IMR-90 (cell line): Measurements from ENCODE around the gene FAM53B. TPM values are rescaled to one million over a fixed set of nuclear protein-coding genes. Genes with fewer than 3 reads are reported as not detected.

Experiments used
- ATAC-seq: fragments of 200-7000 bp; cut with Tn5 transposase; 2 replicates; pipeline ENCODE4 v1.9.1; 2020; ENCODE audit warnings: low read depth, mild to moderate bottlenecking, moderate library complexity
- BruUV-seq: library from RNA; stranded (reverse); fragments of 400-500 nt; replicated peaks from 2 replicates; lab custom pipeline; 2021; lab: Mats Ljungman, UMichigan
- CTCF ChIA-PET: fragments of 300-600 bp; formaldehyde crosslinking; extraction: SDS; loops from one replicate; lab custom pipeline; 2021; ENCODE audit warnings: antibody characterized with exemption; lab: Yijun Ruan, JAX
- POLR2A ChIA-PET: fragments of 300-600 bp; sonication (Branson Sonifier 250); formaldehyde crosslinking; loops from one replicate; lab custom pipeline; 2022; ENCODE audit warnings: antibody characterized with exemption; ENCODE audit not compliant: unreplicated experiment; lab: Charles Lee
- DNase-seq: peaks from one replicate; pipeline ENCODE4 v3.0.0; 2013
- H2AFZ ChIP-seq: replicated peaks from 2 replicates; pipeline ENCODE3; 2013; ENCODE audit warnings: low read length, mild to moderate bottlenecking; ENCODE audit not compliant: poor library complexity
- H2AK5ac ChIP-seq: 2 replicates; pipeline ENCODE4 v1.6.1; 2013; ENCODE audit warnings: low read depth, low read length, inconsistent platforms
- H2AK9ac ChIP-seq: replicated peaks from 2 replicates; pipeline ENCODE3; 2013; ENCODE audit warnings: mild to moderate bottlenecking, low read depth, low read length, moderate library complexity; ENCODE audit not compliant: poor library complexity
- H2BK120ac ChIP-seq: 2 replicates; pipeline ENCODE4 v1.6.1; 2013; ENCODE audit warnings: low read depth, low read length, inconsistent platforms
- H2BK15ac ChIP-seq: 3 replicates; pipeline ENCODE4 v1.6.1; 2013; ENCODE audit warnings: low read depth, low read length, inconsistent platforms
- H2BK20ac ChIP-seq: 2 replicates; pipeline ENCODE4 v1.6.1; 2013; ENCODE audit warnings: low read depth, mild to moderate bottlenecking, inconsistent platforms, low read length, moderate library complexity
- H2BK5ac ChIP-seq: 2 replicates; pipeline ENCODE4 v1.6.1; 2013; ENCODE audit warnings: mild to moderate bottlenecking, low read depth, low read length, inconsistent platforms; ENCODE audit not compliant: poor library complexity, severe bottlenecking
- H3K14ac ChIP-seq: replicated peaks from 2 replicates; pipeline ENCODE4 v1.6.1; 2013; ENCODE audit warnings: low read depth, low read length, inconsistent platforms
- H3K18ac ChIP-seq: 2 replicates; pipeline ENCODE4 v1.6.1; 2013; ENCODE audit warnings: low read depth, low read length, control low read depth
- H3K23ac ChIP-seq: 2 replicates; pipeline ENCODE4 v1.6.1; 2013; ENCODE audit warnings: low read depth, low read length, inconsistent platforms
- H3K27ac ChIP-seq: 2 replicates; pipeline ENCODE4 v1.5.1; 2013; ENCODE audit warnings: mild to moderate bottlenecking, control low read depth, low read length; ENCODE audit not compliant: insufficient read depth
- H3K27me3 ChIP-seq: 2 replicates; pipeline ENCODE4 v1.6.1; 2013; ENCODE audit warnings: low read length; ENCODE audit not compliant: control insufficient read depth, insufficient read depth
- H3K36me3 ChIP-seq: 2 replicates; pipeline ENCODE4 v1.6.1; 2013; ENCODE audit warnings: low read length, mixed read lengths; ENCODE audit not compliant: control insufficient read depth, insufficient read depth
- H3K4ac ChIP-seq: 2 replicates; pipeline ENCODE4 v1.6.1; 2013; ENCODE audit warnings: low read depth, low read length, inconsistent platforms
- H3K4me1 ChIP-seq: 2 replicates; pipeline ENCODE4 v1.6.1; 2013; ENCODE audit warnings: low read length, mixed read lengths; ENCODE audit not compliant: control insufficient read depth, insufficient read depth
- H3K4me2 ChIP-seq: 2 replicates; pipeline ENCODE4 v1.6.1; 2013; ENCODE audit warnings: low read depth, mild to moderate bottlenecking, control low read depth, low read length, moderate library complexity
- H3K4me3 ChIP-seq: 2 replicates; pipeline ENCODE4 v1.5.1; 2013; ENCODE audit warnings: low read depth, mild to moderate bottlenecking, control low read depth, low read length, moderate library complexity; ENCODE audit not compliant: insufficient read depth
- H3K56ac ChIP-seq: 2 replicates; pipeline ENCODE4 v1.6.1; 2013; ENCODE audit warnings: low read length, inconsistent platforms; ENCODE audit not compliant: insufficient read depth; ENCODE audit errors: extremely low read depth
- H3K79me1 ChIP-seq, 2 experiments: 2 replicates each; pipeline ENCODE4 v1.6.1; 2013; ENCODE audit warnings: low read length in 2 of 2, inconsistent platforms in 1 of 2, low read depth in 1 of 2
- H3K9ac ChIP-seq: 2 replicates; pipeline ENCODE4 v1.6.1; 2013; ENCODE audit warnings: low read depth, low read length, control low read depth
- H3K9me1 ChIP-seq: 2 replicates; pipeline ENCODE4 v1.6.1; 2013; ENCODE audit warnings: low read length, inconsistent platforms; ENCODE audit not compliant: insufficient read depth
- H3K9me3 ChIP-seq: 2 replicates; pipeline ENCODE4 v1.6.1; 2013; ENCODE audit warnings: low read length; ENCODE audit not compliant: control insufficient read depth, insufficient read depth
- H4K20me1 ChIP-seq: 2 replicates; pipeline ENCODE4 v1.6.1; 2013; ENCODE audit warnings: low read length, inconsistent platforms; ENCODE audit not compliant: insufficient read depth
- H4K5ac ChIP-seq: 2 replicates; pipeline ENCODE4 v1.6.1; 2013; ENCODE audit warnings: mild to moderate bottlenecking, low read depth, low read length, control low read depth
- H4K8ac ChIP-seq, 2 experiments: 2 replicates each; pipeline ENCODE4 v1.6.1; 2013; ENCODE audit warnings: low read depth in 2 of 2, low read length in 2 of 2, control low read depth in 1 of 2, inconsistent platforms in 1 of 2
- H4K91ac ChIP-seq: 2 replicates; pipeline ENCODE4 v1.6.1; 2013; ENCODE audit warnings: low read depth, low read length, inconsistent platforms; ENCODE audit not compliant: insufficient read depth
- CEBPB ChIP-seq: IDR thresholded peaks from 2 replicates; pipeline ENCODE4 v1.6.1; 2012; ENCODE audit warnings: low read depth, low read length, improper control_type of control experiment
- MXI1 ChIP-seq: IDR thresholded peaks from 2 replicates; pipeline ENCODE4 v1.6.1; 2012; ENCODE audit warnings: low read depth, mild to moderate bottlenecking, low read length, moderate library complexity, borderline replicate concordance
- RAD21 ChIP-seq: IDR thresholded peaks from 2 replicates; pipeline ENCODE4 v1.6.1; 2012; ENCODE audit warnings: low read length, improper control_type of control experiment
- RFX5 ChIP-seq: IDR thresholded peaks from 2 replicates; pipeline ENCODE4 v1.8.0; 2012; ENCODE audit warnings: low read depth, mild to moderate bottlenecking, low read length, moderate library complexity
- WGBS, 2 experiments: methylation state at CpG; one replicate each; pipeline versions ENCODE4 v1.1.5 to v1.1.7; 2013; ENCODE audit warnings: missing lambda C conversion rate in 2 of 2; ENCODE audit not compliant: insufficient read length in 1 of 2; ENCODE audit errors: extremely low coverage in 2 of 2; 5-methylcytosine and 5-hydroxymethylcytosine counted together
- dilution Hi-C: fragments of 300-500 bp; cut with HindIII; formaldehyde crosslinking; loops from one replicate; pipeline ENCODE4 v1.14.3; 2018; ENCODE audit warnings: low sequenced_read_pairs; ENCODE audit not compliant: unreplicated experiment
- in situ Hi-C: fragments of 300-500 bp; cut with MboI; formaldehyde crosslinking; loops from 3 replicates; pipeline ENCODE4 v1.14.3; 2019; ENCODE audit warnings: low sequenced_read_pairs, inconsistent platforms, mixed read lengths
- intact Hi-C: fragments of 100-400 bp; cut with micrococcal nuclease; formaldehyde crosslinking; loops from 2 replicates; pipeline ENCODE4 v1.10.0; 2022
- polyA plus RNA-seq, 3 experiments: library from polyadenylated mRNA; depleted of rRNA; stranded (reverse); fragments of >200 nt; gene quantifications; 2 replicates each; pipeline ENCODE4 v1.2.3, GENCODE V29; 2012; ENCODE audit warnings: low replicate concordance in 1 of 3
- total RNA-seq: library from RNA; depleted of rRNA; stranded (reverse); fragments of >200 nt; gene quantifications from 2 replicates; pipeline ENCODE4 v1.2.3, GENCODE V29; 2012
- TF ChIP-seq, protein P1 (sequence below): fragments of 150-350 bp; IDR thresholded peaks from 2 replicates; pipeline ENCODE4 v1.6.1; 2017; ENCODE audit warnings: mild to moderate bottlenecking, antibody characterized with exemption, low read length, low read depth
- TF ChIP-seq, protein P2 (sequence below): conservative IDR thresholded peaks from 2 replicates; pipeline ENCODE4 v1.5.1; 2012; ENCODE audit warnings: mild to moderate bottlenecking, low read depth, low read length, improper control_type of control experiment

The FAM53B gene
- total and polyA plus RNA-seq, 2 of the 4 experiments (the other 2 are of a cell fraction), result 3.8 to 5.7 TPM

DNA sequence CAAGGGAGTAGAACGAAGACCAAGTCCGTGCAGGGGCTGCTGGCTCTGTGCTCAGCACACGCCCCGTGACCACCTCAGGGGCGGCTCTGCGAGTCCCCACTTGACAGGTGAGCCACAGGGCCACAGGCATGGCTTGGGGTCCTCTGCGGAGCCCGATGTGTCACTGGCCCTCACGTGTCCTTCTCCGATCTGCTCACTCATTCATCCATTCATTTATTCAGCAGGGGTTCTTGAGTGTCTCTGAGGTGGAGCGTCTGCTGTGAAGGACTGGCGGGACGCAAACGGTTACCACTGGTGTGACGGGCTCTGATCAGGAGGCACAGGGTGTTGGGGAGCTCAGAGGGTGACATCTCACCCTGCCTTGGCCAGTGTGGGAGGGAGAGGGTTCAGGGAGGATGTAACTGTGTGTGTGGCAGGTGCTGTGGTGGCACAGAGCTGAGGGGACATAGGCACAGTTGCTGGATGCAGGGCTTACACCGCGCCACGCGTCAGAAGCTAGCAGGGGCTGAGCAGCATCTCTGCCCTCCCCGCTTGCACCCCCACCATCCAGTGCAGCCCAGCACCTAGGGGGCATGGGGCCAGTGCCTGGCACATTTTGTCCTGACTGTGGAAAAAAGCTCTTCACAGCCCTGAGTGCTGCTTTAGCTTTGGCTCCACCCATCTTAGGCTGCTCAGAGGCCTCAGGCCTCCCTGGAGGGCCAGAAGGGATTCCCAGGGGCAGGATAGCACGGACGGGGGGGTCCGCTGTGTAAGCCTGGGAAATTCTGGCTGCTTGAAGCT, 165.8 kb downstream of the FAM53B start:
- Histone ChIP-seq H3K4me1 (no peaks in the 10 kb centered on the region), H2AK9ac (no peak overlapping the region), H2AFZ (no peak overlapping the region), H3K4ac (no peak overlapping the region), H2BK120ac (no peak overlapping the region), H3K18ac (no peak overlapping the region), H3K79me1 (no peaks in the 10 kb centered on the region), H3K4me2 (no peak overlapping the region), H3K36me3 (no peaks in the 10 kb centered on the region), H2AK5ac (no peak overlapping the region), H4K20me1 (no peaks in the 10 kb centered on the region), H3K14ac (no peak overlapping the region), H3K9me1 (no peaks in the 10 kb centered on the region), H4K5ac (no peak overlapping the region), H3K27me3 (peaks cover 10% of the 10 kb centered on the region), H3K23ac (no peak overlapping the region), H4K91ac (no peak overlapping the region), H3K27ac (no peak overlapping the region), H3K9ac (no peak overlapping the region), H4K8ac (no peak overlapping the region), H3K9me3 (no peaks in the 10 kb centered on the region), H3K4me3 (no peak overlapping the region), H2BK20ac (no peak overlapping the region), H2BK15ac (no peak overlapping the region), H3K56ac (no peak overlapping the region), H2BK5ac (no peak overlapping the region)
- CTCF ChIA-PET, result no interaction called here
- ATAC-seq (no peak), DNase-seq (no peak)
- intact Hi-C loops, result no loop called here
- POLR2A ChIA-PET, result no interaction called here
- BruUV-seq, result no TSS peak
- TF ChIP-seq, protein P1, sequence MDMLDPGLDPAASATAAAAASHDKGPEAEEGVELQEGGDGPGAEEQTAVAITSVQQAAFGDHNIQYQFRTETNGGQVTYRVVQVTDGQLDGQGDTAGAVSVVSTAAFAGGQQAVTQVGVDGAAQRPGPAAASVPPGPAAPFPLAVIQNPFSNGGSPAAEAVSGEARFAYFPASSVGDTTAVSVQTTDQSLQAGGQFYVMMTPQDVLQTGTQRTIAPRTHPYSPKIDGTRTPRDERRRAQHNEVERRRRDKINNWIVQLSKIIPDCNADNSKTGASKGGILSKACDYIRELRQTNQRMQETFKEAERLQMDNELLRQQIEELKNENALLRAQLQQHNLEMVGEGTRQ, result no peak
- TF ChIP-seq MXI1 (no peak), RAD21 (no peak), RFX5 (no peak), CEBPB (no peak)
- TF ChIP-seq, protein P2, sequence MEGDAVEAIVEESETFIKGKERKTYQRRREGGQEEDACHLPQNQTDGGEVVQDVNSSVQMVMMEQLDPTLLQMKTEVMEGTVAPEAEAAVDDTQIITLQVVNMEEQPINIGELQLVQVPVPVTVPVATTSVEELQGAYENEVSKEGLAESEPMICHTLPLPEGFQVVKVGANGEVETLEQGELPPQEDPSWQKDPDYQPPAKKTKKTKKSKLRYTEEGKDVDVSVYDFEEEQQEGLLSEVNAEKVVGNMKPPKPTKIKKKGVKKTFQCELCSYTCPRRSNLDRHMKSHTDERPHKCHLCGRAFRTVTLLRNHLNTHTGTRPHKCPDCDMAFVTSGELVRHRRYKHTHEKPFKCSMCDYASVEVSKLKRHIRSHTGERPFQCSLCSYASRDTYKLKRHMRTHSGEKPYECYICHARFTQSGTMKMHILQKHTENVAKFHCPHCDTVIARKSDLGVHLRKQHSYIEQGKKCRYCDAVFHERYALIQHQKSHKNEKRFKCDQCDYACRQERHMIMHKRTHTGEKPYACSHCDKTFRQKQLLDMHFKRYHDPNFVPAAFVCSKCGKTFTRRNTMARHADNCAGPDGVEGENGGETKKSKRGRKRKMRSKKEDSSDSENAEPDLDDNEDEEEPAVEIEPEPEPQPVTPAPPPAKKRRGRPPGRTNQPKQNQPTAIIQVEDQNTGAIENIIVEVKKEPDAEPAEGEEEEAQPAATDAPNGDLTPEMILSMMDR, result no peak
- WGBS, 2 experiments, result 44% methylated on average over 9 of the region's 23 CpGs; no CpG with 5 or more reads in 1 of the 2 experiments
- in situ Hi-C loops, result no loop called here
- dilution Hi-C loops, result no loop called here
